ENCODE data around the gene HFE.
"Not testable (repeated sequence)": the region's sequence is repeated elsewhere in the genome, so short reads cannot be mapped to it uniquely, and the experiment has no call there.

The HFE gene, protein sequence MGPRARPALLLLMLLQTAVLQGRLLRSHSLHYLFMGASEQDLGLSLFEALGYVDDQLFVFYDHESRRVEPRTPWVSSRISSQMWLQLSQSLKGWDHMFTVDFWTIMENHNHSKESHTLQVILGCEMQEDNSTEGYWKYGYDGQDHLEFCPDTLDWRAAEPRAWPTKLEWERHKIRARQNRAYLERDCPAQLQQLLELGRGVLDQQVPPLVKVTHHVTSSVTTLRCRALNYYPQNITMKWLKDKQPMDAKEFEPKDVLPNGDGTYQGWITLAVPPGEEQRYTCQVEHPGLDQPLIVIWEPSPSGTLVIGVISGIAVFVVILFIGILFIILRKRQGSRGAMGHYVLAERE

GRCh38 chr6:26087284-26088115 is at the start of gene HFE:
HFE (plus strand) TSS chr6:26087429; CDS start chr6:26087441, 12 bp downstream.
- peak; percentile 44 for DNase-seq (ENCODE audit: insufficient read length, low spot score)
- FAIRE-seq = no peak

DNA sequence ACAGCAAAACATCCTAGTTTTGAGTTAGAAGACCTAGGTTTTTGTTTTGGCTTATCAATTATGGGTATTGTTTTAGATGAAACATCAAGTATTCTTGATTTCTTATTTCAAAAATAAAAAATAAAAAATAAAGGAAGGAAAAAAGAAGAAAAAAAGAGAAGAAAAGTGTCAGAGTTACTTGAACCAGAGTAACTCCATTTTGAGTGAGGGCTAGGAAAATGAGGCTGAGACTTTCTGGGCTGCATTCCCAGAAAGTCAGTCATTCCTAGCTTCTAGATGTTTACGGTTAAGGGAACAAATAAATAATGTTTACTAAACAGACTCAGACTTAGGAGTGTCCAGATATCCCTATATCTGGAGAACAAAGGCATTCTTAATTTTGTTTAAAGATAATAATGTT is 45.3 kb upstream of the HFE start:
- FAIRE-seq = no peak
- DNase-seq (ENCODE audit: insufficient read length, low spot score) = no peak

DNA sequence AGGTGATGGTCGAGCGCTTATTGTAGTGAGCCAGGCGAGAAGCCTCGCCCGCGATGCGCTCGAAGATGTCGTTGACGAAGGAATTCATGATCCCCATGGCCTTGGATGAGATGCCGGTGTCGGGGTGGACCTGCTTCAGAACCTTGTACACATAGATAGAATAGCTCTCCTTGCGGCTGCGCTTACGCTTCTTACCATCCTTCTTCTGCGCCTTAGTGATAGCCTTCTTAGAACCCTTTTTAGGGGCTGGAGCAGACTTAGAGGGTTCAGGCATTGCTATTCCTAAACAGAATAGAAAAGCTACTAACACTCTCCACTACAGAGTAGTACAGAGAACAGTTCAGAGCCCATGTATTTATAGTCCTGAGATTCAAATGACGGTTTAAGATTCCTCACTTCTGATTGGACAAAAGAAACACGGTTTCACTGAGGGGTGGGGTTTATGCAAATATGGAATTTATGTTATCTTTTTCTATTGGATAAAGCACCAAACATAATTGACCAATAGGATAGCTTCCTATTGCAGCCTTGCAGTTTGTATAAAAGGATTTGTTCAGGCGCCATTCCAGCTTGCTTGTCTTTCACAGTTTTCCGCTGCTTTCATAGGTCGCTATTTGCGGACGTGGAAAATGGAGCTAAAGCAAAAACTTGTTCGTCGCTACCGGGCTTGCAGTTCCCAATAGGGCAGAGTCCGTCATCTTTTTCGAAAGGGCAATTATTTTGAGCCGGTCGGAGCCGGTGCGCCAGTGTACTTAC is 43.7 kb upstream of the HFE start:
- DNase-seq (ENCODE audit: insufficient read length, low spot score) (no peak), FAIRE-seq (no peak)

DNA sequence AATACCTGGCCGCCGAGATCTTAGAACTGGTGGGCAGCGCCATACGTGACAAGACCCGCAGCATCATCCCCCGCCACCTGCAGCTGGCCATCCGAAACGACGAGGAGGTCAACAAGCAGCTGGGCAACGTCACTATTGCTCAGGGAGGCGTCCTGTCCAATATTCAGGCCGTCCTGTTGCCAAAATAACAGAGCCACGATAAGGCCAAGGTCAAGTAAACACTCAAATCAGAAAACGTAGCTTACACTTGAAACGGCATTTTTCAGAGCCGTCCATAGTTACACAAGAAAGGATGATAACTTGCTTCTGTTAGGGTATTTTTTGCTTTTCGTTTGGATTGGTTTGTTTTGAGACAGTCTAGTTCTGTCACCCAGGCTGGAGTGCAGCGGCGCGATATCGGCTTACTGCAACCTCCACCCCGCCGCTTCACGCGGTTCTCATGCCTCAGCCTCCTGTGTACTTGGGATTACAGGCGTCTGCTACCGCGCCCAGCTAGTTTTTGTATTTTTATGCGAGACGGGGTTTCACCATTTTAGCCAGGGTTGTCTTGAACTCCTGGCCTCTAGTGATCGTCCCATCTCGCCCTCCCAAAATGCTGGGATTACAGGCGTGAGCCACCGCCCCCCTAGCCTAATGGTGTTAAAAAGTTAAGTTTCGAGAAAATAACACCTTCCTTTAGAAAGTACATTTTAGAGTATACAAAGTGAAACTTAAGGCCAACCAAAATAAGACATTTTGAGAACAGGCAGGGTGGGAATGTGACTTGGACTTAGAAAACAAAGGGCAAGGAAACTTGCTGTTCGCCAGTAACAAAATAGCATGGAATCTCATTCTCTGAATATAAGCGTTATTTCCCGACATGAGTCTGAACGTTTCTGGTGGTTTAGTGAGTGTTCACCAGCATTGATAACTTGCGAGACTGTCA is 42.8 kb upstream of the HFE start:
- no peak for FAIRE-seq
- no peak for DNase-seq (ENCODE audit: insufficient read length, low spot score)

- DNase-seq (ENCODE audit: insufficient read length, low spot score) = peak; percentile 68
- no peak for FAIRE-seq
These were observed 41.9 kb upstream of the HFE start for GRCh38 chr6:26045065-26045927.

DNA sequence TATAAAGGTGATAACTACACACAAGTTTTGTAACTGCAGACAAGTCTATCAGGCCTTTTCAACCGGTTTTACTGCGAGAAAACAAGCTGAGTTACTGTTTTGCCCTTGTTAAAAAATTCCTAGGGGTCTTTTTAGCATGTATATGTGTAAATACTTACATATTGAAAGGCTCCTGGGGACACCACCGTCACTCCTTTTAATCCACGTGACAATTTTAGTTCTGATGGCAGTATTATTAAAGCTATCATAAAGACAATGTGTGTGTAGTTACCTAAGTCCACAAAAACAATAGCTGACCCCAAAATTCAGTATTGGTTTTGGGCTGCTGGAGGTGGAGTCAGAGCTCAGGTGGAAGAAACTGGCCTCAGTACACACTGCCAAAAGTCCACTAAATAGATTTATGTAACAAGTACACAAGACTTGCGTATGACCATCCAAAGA is 41.3 kb upstream of the HFE start:
- DNase-seq (ENCODE audit: insufficient read length, low spot score) (no peak), FAIRE-seq (no peak)

DNA sequence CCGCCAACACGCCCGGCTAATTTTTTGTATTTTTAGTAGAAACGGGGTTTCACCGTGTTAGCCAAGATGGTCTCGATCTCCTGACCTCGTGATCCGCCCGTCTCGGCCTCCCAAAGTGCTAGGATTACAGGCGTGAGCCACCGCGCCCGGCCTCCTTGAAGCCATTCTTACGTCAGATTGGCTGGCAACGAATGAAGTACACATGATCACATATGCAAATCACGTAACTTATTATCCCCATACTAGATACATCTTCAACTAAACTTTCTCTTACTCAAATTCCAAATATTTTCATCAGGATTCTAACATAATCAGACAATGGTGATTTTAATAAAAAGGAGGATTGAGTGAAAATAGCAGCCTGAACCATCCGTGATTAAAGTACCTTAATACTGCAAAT is 39.9 kb upstream of the HFE start:
- DNase-seq (ENCODE audit: insufficient read length, low spot score); FAIRE-seq: not testable (repeated sequence)

GRCh38 chr6:26048590-26048989 is 38.6 kb upstream of the HFE start:
- DNase-seq (ENCODE audit: insufficient read length, low spot score) = no peak
- FAIRE-seq = no peak

DNA sequence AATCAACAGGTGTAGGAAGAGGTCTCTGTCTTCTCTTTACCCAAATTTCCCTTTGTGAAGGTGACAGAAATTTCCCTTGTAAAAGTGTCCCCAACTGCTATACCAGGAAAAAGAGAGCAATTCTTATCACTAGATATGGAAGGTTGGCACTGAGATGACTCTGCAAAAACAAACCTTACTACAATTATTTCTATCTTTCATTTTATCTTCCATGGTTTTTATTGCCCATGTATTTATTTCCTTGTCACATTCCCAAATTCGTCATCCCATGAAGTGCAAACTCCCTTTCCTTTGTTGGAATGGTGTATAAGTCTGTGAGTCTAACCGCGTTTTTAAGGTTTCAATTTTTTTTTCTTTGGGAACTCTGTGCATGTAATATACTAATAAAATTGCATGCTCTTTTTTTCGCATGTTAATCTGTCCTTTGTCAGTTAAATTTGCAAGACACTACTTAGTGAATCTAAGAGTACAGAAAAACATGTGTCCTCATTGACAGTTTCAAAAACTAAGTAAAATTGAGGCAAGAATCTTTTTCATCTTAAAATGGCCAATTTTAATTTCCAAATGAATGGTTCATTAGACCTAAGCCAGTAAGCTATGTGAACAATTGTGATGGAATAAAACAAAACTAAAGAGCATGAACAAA is 35.4 kb upstream of the HFE start:
- no peak for DNase-seq (ENCODE audit: insufficient read length, low spot score)
- FAIRE-seq = no peak

GRCh38 chr6:26052762-26053250 is 34.4 kb upstream of the HFE start:
- FAIRE-seq; DNase-seq (ENCODE audit: insufficient read length, low spot score): not testable (repeated sequence)

GRCh38 chr6:26053992-26054780 is 33.0 kb upstream of the HFE start:
- FAIRE-seq = no peak

DNA sequence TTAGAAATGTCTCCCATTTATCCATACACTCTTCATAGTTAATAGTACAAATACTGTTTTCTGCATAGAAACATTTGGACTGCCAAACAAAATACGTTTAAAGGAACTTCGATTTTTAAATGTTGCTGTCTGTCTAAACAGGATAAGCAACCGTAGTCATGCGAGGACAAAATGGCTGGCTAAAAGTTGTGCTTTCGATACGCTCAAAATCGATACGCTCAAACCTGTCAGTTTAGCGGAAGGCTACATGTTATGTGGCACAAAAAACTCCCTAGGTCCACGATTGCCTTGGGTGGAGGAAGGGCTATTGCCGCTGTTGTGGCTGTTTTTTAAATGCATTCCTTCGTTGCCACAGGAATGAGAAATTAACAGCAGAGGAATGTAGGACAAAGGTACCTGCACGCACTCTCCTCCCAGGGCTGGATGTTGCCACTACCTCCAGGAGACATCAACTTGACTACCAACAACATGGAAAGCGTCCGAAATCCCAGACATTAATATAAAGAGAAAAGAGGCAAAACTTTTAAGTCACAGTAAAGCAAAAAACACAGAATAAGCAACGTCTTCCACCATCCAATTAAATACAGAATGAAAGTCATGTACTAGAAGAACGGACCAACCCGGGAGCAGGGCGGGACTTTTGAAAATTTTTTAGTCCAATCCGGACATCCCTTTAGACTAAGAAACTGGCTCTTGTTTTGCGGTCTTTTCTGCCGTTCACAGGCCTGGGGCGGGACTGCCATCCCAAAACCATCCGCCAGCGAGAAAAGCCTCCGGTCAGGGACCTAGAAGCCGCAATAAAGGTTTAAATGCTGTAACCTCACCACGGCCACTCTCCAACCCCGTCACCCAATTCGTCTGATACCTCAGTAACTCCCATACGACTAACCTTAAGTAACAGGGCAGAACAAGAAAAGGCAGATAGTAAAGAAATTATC is 32.2 kb upstream of the HFE start:
- DNase-seq (ENCODE audit: insufficient read length, low spot score) (peak; percentile 72), FAIRE-seq (peak; percentile 36)

More at GRCh38 chr6:26053992-26054780, 33.0 kb upstream of the HFE start:
- no peak for DNase-seq (ENCODE audit: insufficient read length, low spot score)

GRCh38 chr6:26055719-26056582 is 31.3 kb upstream of the HFE start:
- FAIRE-seq (no peak), DNase-seq (ENCODE audit: insufficient read length, low spot score) (peak; percentile 90)

GRCh38 chr6:26056583-26057350 is 30.5 kb upstream of the HFE start:
- DNase-seq (ENCODE audit: insufficient read length, low spot score) (no peak), FAIRE-seq (no peak)

DNA sequence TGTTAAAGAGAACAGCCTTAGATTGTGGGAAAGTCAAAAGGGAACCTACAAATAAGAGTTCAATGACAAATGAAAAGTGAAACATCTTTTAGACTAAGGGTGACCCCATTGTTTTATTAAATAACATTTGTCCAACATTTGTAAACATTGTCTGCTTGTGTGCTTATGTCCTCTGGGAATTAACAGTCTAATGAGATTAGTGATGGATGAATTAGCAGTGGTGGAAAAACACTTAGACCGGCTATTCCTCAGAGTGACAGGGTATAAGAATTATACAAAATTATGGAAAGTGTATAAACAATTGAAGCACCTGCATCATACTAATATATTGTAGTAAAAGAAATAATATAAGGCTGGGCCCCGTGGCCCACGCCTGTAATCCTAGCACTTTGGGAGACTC is 29.3 kb upstream of the HFE start:
- DNase-seq (ENCODE audit: insufficient read length, low spot score) = no peak
- no peak for FAIRE-seq

All from HTR-8/SVneo (cell line).